Endothelial cell of umbilical vein (primary cell): ENCODE measurements around the gene LENG9. TPM values are rescaled to one million over a fixed set of nuclear protein-coding genes. Genes with fewer than 3 reads are reported as not detected.
A peak's percentile ranks its signal among the peaks of the same experiment; 100 is the strongest.

Experiments
- BruUV-seq: library from RNA; stranded (reverse); fragments of 400-500 nt; replicated peaks from 2 replicates; lab custom pipeline; 2021; lab: Mats Ljungman, UMichigan
- CTCF ChIA-PET: fragments of 300-600, 350-600 bp; sonication (Branson Sonifier 250); formaldehyde crosslinking; loops from one replicate; lab custom pipeline; 2021; ENCODE audit warnings: antibody characterized with exemption, inconsistent platforms; lab: Charles Lee
- POLR2A ChIA-PET: fragments of 300-600, 350-600 bp; sonication (Branson Sonifier 250); formaldehyde crosslinking; loops from one replicate; lab custom pipeline; 2021; ENCODE audit warnings: antibody characterized with exemption, inconsistent platforms; lab: Charles Lee
- DNase-seq: peaks from one replicate; pipeline ENCODE4 v3.0.0-alpha.2; 2011; ENCODE audit warnings: low read depth, low spot score
- FAIRE-seq: peaks from 2 replicates; lab custom pipeline; 2011; peaks lifted over from hg19 to GRCh38; lab: Jason Lieb, UNC
- H2AFZ ChIP-seq: 2 replicates; pipeline ENCODE4 v1.6.0; 2012; ENCODE audit warnings: low read depth, low read length, control low read depth, inconsistent platforms
- H3K27ac ChIP-seq: 2 replicates; pipeline ENCODE4 v1.5.1; 2011; ENCODE audit warnings: low read depth, mild to moderate bottlenecking, control low read depth, low read length, moderate library complexity; ENCODE audit not compliant: insufficient read depth
- H3K27me3 ChIP-seq, 2 experiments: 2 replicates each; pipeline versions ENCODE4 v1.6.0 to v1.6.1; 2011; ENCODE audit warnings: low read length in 2 of 2, mixed read lengths in 1 of 2; ENCODE audit not compliant: control insufficient read depth in 2 of 2, insufficient read depth in 2 of 2
- H3K36me3 ChIP-seq, 2 experiments: 2 replicates in 1 of 2; 3 replicates in 1 of 2; pipeline ENCODE4 v1.5.1; 2011; ENCODE audit warnings: low read length in 2 of 2, mild to moderate bottlenecking in 1 of 2, moderate library complexity in 1 of 2; ENCODE audit not compliant: control insufficient read depth in 2 of 2, insufficient read depth in 2 of 2; ENCODE audit errors: extremely low read depth in 1 of 2
- H3K4me1 ChIP-seq: 3 replicates; pipeline ENCODE4 v1.5.1; 2011; ENCODE audit warnings: mild to moderate bottlenecking, low read length; ENCODE audit not compliant: control insufficient read depth, insufficient read depth; ENCODE audit errors: extremely low read depth
- H3K4me2 ChIP-seq: 2 replicates; pipeline ENCODE4 v1.6.1; 2011; ENCODE audit warnings: low read length, control low read depth, mixed read lengths; ENCODE audit not compliant: insufficient read depth
- H3K4me3 ChIP-seq, 3 experiments: fragments of 200-600 bp in 1 of 3; sonication (generic), shearing (Covaris generic) in 1 of 3; replicated peaks in 1 of 3; 2 replicates each; pipeline ENCODE4 v1.5.1; 2011 to 2016; ENCODE audit warnings: control low read depth in 3 of 3, low read length in 3 of 3, mild to moderate bottlenecking in 2 of 3, inconsistent platforms in 1 of 3, low read depth in 1 of 3, moderate library complexity in 1 of 3; ENCODE audit not compliant: insufficient read depth in 1 of 3
- H3K79me2 ChIP-seq: 2 replicates; pipeline ENCODE4 v1.6.0; 2012; ENCODE audit warnings: low read length, inconsistent platforms; ENCODE audit not compliant: control insufficient read depth, insufficient read depth
- H3K9ac ChIP-seq: replicated peaks from 2 replicates; pipeline ENCODE3; 2011; ENCODE audit warnings: low read length, control low read depth; ENCODE audit not compliant: insufficient read depth; ENCODE audit errors: extremely low read depth
- H3K9me1 ChIP-seq: replicated peaks from 3 replicates; pipeline ENCODE4 v1.6.0; 2011; ENCODE audit warnings: mild to moderate bottlenecking, low read length; ENCODE audit not compliant: control insufficient read depth, insufficient read depth; ENCODE audit errors: extremely low read depth
- H3K9me3 ChIP-seq: replicated peaks from 2 replicates; pipeline ENCODE4 v1.5.1; 2012; ENCODE audit warnings: low read length, inconsistent platforms; ENCODE audit not compliant: control insufficient read depth, insufficient read depth
- H4K20me1 ChIP-seq: replicated peaks from 2 replicates; pipeline ENCODE3; 2011; ENCODE audit warnings: mild to moderate bottlenecking, low read length; ENCODE audit not compliant: control insufficient read depth, insufficient read depth; ENCODE audit errors: extremely low read depth
- EZH2 ChIP-seq: IDR thresholded peaks from 2 replicates; pipeline ENCODE4 v1.6.1; 2012; ENCODE audit warnings: borderline replicate concordance, low read depth, mild to moderate bottlenecking, moderate library complexity, low read length, inconsistent platforms; ENCODE audit not compliant: severe bottlenecking
- GATA2 ChIP-seq: IDR thresholded peaks from 2 replicates; pipeline ENCODE4 v1.7.0; 2011; ENCODE audit warnings: low read depth, mild to moderate bottlenecking, moderate library complexity, mixed read lengths, low read length; ENCODE audit not compliant: insufficient read length, insufficient read depth
- JUN ChIP-seq: IDR thresholded peaks from 2 replicates; pipeline ENCODE4 v1.6.1; 2011; ENCODE audit warnings: borderline replicate concordance, low read depth; ENCODE audit not compliant: insufficient read length, insufficient read depth
- POLR2A ChIP-seq: IDR thresholded peaks from 2 replicates; pipeline ENCODE4 v1.6.1; 2012; ENCODE audit warnings: low read depth, mild to moderate bottlenecking, control low read depth, low read length
- POLR2AphosphoS5 ChIP-seq: IDR thresholded peaks from 2 replicates; pipeline ENCODE4 v1.6.1; 2012; ENCODE audit warnings: low read depth, mild to moderate bottlenecking, control low read depth, low read length, moderate library complexity; ENCODE audit not compliant: insufficient read depth
- dilution Hi-C: fragments of 300-500 bp; cut with MboI; formaldehyde crosslinking; loops from one replicate; pipeline ENCODE4 v1.15.0; 2019; ENCODE audit warnings: low sequenced_read_pairs; ENCODE audit not compliant: extremely low pct_ligation_motif_present
- intact Hi-C: fragments of 100-400 bp; cut with micrococcal nuclease; formaldehyde crosslinking; loops from one replicate; pipeline ENCODE4 v1.10.0; 2022
- polyA plus RNA-seq, 4 experiments: library from polyadenylated mRNA; depleted of rRNA in 3 of 4; stranded (reverse) in 3 of 4; unstranded in 1 of 4; fragments of >200 nt; gene quantifications; 2 replicates each; pipeline versions ENCODE4 v1.2.1 to v1.2.3, GENCODE V29; 2011 to 2012; ENCODE audit warnings: missing spikeins in 1 of 4
- total RNA-seq: library from RNA; stranded (reverse); gene quantifications from 2 replicates; pipeline ENCODE4 v1.2.3, GENCODE V29; 2021
- TF ChIP-seq, protein P1 (sequence below), 2 donors: IDR thresholded peaks; 1 replicate in 1 of 2; 2 replicates in 1 of 2; pipeline ENCODE4 v1.5.1; 2011; ENCODE audit warnings: low read length in 2 of 2, mild to moderate bottlenecking in 2 of 2, moderate library complexity in 2 of 2, control low read depth in 1 of 2, inconsistent platforms in 1 of 2, low read depth in 1 of 2; ENCODE audit not compliant: insufficient read depth in 1 of 2; ENCODE audit errors: extremely low read depth in 1 of 2

Gene LENG9
- total and polyA plus RNA-seq, 2 donors (not counting 3 experiments of a cell fraction or from before 2014, with no cell fraction given) = 0.97 to 2.8 TPM

DNA sequence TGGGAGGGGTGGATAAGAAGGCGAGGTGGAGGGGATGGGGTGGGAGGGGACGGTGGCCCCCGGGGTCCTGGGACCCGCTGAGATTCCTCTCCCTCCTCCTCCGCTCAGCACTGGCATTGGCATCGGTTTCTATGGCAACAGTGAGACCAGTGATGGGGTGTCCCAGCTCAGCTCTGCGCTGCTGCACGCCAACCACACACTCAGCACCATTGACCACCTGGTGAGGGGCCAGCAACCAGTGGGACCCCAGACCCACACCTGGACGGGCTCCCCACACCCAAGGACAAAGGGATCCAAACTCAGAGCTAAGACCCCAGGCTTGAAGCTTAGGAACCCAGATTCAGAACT lies 42.4 kb downstream of the LENG9 start:
- Histone ChIP-seq H3K79me2 (no peaks in the 10 kb centered on the region), H2AFZ (no peak overlapping the region), H4K20me1 (no peaks in the 10 kb centered on the region), H3K9ac (no peak overlapping the region), H3K36me3 (no peaks in the 10 kb centered on the region), H3K27ac (no peak overlapping the region), H3K4me3 (no peak overlapping the region), H3K9me3 (no peaks in the 10 kb centered on the region), H3K9me1 (no peaks in the 10 kb centered on the region), H3K27me3 (peaks cover 29 to 38% of the 10 kb centered on the region in 2 experiments), H3K4me1 (no peaks in the 10 kb centered on the region), H3K4me2 (no peak overlapping the region)
- TF ChIP-seq POLR2AphosphoS5 = no peak
- no peak for TF ChIP-seq GATA2
- TF ChIP-seq POLR2A = no peak
- TF ChIP-seq, protein P1, sequence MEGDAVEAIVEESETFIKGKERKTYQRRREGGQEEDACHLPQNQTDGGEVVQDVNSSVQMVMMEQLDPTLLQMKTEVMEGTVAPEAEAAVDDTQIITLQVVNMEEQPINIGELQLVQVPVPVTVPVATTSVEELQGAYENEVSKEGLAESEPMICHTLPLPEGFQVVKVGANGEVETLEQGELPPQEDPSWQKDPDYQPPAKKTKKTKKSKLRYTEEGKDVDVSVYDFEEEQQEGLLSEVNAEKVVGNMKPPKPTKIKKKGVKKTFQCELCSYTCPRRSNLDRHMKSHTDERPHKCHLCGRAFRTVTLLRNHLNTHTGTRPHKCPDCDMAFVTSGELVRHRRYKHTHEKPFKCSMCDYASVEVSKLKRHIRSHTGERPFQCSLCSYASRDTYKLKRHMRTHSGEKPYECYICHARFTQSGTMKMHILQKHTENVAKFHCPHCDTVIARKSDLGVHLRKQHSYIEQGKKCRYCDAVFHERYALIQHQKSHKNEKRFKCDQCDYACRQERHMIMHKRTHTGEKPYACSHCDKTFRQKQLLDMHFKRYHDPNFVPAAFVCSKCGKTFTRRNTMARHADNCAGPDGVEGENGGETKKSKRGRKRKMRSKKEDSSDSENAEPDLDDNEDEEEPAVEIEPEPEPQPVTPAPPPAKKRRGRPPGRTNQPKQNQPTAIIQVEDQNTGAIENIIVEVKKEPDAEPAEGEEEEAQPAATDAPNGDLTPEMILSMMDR (IDR thresholded peaks at IDR 0.05; ENCODE audit: extremely low read depth in 1 of 2, insufficient read depth in 1 of 2, low read depth in 1 of 2, low read length in 2 of 2) = no peak
- no TSS peak for BruUV-seq
- ChIA-PET POLR2A (no interaction called here), CTCF (interaction anchor here (1.3 kb wide), 1 partner anchor 30 kb away, joined by 4 read pairs; no protein-coding TSS in a partner anchor)
- no peak for DNase-seq
- dilution Hi-C loops = no loop called here
- no peak for FAIRE-seq
- intact Hi-C loops = no loop called here

DNA sequence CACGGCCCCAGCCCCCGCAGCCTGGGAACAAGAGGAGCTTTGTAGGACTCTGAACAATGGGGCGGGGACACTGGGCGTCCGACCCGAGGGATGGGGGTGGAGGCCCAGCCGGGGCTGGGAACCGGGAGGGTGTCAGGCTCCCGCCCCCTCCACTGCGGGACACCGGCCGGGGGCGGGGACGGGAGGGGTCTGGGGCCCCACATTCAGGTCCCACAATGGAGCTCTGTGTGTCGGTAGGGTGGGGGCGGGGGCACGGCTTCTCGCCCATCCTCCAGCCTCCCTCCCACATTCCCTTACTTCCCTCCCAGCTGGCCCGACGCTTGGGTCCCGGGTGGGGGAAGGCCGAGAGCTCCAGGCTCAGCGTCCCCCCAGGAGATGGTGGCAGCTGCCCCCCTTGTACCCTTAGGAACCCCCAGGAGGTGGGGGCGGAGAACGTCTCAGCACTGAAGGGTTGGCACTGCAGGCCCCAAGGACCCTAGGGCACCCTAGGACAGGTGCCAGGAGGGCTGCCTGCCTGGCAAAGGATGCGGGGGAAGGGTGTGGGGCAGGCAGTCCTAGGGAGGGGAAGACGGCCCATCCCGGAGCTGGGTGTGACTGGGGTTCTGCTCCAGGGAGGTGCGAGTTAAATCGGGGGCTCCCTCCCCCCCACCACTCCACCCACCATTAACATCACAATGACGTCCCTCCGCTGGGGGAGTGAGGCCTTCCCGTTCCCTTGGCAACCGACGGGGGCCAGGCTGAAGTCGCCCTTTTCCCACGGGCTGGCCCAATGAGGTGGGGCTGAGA lies 43.0 kb downstream of the LENG9 start:
- Histone ChIP-seq H3K9me1 (no peaks in the 10 kb centered on the region), H3K4me3 (no peak overlapping the region), H3K9me3 (no peaks in the 10 kb centered on the region), H3K9ac (no peak overlapping the region), H3K27ac (no peak overlapping the region), H4K20me1 (no peaks in the 10 kb centered on the region), H3K4me2 (no peak overlapping the region), H3K79me2 (no peaks in the 10 kb centered on the region), H3K27me3 (peaks cover 34 to 41% of the 10 kb centered on the region in 2 experiments), H3K4me1 (no peaks in the 10 kb centered on the region), H3K36me3 (no peaks in the 10 kb centered on the region), H2AFZ (no peak overlapping the region)
- dilution Hi-C loops = no loop called here
- FAIRE-seq (no peak), DNase-seq (no peak)
- TF ChIP-seq JUN (no peak), EZH2 (peak; percentile 59)
- POLR2A ChIA-PET = no interaction called here
- no TSS peak for BruUV-seq
- CTCF ChIA-PET = interaction anchor here (1.3 kb wide), 3 partner anchors 18 to 30 kb away, joined by 3 to 6 read pairs (median 4); no protein-coding TSS in a partner anchor
- intact Hi-C loops = no loop called here
